ENCODE measurements around the gene CARNS1.

DNA sequence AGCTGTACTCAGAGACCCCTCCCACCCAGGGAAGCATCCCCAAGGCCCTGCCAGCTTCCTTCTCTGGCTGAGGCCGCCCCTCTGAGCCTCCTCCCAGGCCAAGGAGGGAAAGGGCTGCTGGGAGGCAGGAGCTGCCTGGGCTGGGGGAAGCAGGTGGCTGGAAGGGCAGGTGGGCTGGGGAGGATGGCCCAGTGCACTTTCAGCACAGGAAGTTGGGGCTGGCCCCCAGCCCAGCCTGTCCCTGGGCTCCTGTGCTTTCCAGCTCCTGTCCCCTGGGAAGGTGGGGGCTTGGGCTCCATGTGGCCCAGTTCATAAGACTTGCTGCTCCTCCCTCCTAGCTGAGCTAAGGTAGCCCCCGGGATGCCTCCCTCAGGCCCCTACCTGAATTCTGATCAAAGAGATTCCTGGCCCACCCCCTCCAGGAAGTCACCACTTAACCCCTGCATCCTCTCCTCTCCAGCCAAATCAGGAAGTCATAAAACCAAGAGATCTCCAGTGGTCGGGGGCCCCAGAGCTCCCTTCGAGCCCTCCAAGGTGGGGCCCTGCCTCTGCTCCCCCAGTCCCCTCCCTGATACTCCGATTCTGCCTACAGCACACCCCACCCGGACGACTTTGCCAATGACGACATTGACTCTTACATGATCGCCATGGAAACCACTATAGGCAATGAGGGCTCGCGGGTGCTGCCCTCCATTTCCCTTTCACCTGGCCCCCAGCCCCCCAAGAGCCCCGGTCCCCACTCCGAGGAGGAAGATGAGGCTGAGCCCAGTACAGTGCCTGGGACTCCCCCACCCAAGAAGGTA is 18.7 kb upstream of the CARNS1 start:
- no peak for TF ChIP-seq EP300 (IDR thresholded peaks at IDR 0.05; ENCODE audit: low read depth)
- TF ChIP-seq, protein P1, sequence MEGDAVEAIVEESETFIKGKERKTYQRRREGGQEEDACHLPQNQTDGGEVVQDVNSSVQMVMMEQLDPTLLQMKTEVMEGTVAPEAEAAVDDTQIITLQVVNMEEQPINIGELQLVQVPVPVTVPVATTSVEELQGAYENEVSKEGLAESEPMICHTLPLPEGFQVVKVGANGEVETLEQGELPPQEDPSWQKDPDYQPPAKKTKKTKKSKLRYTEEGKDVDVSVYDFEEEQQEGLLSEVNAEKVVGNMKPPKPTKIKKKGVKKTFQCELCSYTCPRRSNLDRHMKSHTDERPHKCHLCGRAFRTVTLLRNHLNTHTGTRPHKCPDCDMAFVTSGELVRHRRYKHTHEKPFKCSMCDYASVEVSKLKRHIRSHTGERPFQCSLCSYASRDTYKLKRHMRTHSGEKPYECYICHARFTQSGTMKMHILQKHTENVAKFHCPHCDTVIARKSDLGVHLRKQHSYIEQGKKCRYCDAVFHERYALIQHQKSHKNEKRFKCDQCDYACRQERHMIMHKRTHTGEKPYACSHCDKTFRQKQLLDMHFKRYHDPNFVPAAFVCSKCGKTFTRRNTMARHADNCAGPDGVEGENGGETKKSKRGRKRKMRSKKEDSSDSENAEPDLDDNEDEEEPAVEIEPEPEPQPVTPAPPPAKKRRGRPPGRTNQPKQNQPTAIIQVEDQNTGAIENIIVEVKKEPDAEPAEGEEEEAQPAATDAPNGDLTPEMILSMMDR (IDR thresholded peaks at IDR 0.05): no peak
